Gastroesophageal sphincter (tissue), 3 donors: Measurements from ENCODE around the gene FOXN3.

Experiments used
- EP300 ChIP-seq: sonication (generic); formaldehyde crosslinking; IDR thresholded peaks from one replicate; pipeline ENCODE4 v1.6.1; 2017; ENCODE audit warnings: antibody characterized with exemption, mild to moderate bottlenecking
- TF ChIP-seq, protein P1 (sequence below), 4 experiments: fragments of 200-600 bp in 2 of 4; fragments of 450-650 bp in 2 of 4; sonication (generic) in 1 of 4; IDR thresholded peaks; one replicate each; pipeline ENCODE4 v1.5.1; 2017 to 2019; ENCODE audit warnings: antibody characterized with exemption in 4 of 4, mild to moderate bottlenecking in 2 of 4, moderate library complexity in 2 of 4

DNA sequence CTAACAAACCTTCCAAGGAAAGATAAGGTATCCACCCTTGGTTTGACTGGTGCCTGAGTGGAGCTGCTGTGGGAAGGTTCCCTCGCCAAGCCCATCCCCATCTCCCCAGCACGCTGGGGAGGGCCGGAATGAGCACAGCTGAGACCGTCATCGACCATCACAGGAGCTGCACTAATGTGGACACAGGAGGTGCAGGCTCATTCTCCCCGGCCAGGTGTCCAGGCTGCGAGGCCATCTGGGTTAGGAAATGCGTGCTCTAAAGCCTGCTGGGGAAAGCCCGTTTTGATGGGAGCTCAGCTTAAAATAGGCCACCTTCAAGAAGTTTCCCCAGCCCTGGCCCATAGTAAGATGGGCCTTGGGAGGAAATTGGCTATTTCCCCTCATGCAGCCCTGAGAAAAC is 35.2 kb upstream of the FOXN3 start:
- TF ChIP-seq, protein P1, sequence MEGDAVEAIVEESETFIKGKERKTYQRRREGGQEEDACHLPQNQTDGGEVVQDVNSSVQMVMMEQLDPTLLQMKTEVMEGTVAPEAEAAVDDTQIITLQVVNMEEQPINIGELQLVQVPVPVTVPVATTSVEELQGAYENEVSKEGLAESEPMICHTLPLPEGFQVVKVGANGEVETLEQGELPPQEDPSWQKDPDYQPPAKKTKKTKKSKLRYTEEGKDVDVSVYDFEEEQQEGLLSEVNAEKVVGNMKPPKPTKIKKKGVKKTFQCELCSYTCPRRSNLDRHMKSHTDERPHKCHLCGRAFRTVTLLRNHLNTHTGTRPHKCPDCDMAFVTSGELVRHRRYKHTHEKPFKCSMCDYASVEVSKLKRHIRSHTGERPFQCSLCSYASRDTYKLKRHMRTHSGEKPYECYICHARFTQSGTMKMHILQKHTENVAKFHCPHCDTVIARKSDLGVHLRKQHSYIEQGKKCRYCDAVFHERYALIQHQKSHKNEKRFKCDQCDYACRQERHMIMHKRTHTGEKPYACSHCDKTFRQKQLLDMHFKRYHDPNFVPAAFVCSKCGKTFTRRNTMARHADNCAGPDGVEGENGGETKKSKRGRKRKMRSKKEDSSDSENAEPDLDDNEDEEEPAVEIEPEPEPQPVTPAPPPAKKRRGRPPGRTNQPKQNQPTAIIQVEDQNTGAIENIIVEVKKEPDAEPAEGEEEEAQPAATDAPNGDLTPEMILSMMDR (IDR thresholded peaks at IDR 0.05): no peak
- no peak for TF ChIP-seq EP300
